Stimulated activated CD4-positive, alpha-beta T cell treated with anti-CD3 and anti-CD28 coated beads, TNF-alpha, amount 100 ng/mL, for 1 hour (primary cell): ENCODE results near the gene ADIPOR2.
"Not testable (repeated sequence)": the region's sequence is repeated elsewhere in the genome, so short reads cannot be mapped to it uniquely, and the experiment has no call there.

Experiments
- DNase-seq, 3 donors: peaks; one replicate each; pipeline ENCODE4 v3.0.0-alpha.2; 2020; ENCODE audit warnings: low read depth in 3 of 3, low spot score in 1 of 3

The ADIPOR2 gene

GRCh38 chr12:1663440-1664132 lies 27.3 kb upstream of the ADIPOR2 start:
- no peak for DNase-seq

GRCh38 chr12:1665366-1665765 lies 25.5 kb upstream of the ADIPOR2 start:
- no peak for DNase-seq

DNA sequence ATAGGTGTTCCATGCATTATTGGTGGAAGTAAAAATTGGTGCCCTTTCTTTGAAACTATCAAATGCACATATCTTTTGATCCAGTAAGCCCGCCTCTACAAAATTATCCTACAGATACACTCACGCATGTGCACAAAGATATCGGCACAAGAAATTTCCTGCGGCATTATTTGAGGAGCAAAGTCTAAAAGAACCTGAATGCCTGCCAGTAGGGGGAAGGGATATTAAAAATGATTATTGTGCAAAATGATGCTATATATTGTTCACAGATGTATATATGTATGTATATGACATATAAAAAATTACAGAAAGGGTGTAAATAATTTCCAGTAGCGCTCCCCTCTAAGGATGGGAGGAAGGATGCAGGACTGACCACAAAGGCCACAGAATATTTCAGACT lies 24.7 kb upstream of the ADIPOR2 start:
- DNase-seq, result no peak

DNA sequence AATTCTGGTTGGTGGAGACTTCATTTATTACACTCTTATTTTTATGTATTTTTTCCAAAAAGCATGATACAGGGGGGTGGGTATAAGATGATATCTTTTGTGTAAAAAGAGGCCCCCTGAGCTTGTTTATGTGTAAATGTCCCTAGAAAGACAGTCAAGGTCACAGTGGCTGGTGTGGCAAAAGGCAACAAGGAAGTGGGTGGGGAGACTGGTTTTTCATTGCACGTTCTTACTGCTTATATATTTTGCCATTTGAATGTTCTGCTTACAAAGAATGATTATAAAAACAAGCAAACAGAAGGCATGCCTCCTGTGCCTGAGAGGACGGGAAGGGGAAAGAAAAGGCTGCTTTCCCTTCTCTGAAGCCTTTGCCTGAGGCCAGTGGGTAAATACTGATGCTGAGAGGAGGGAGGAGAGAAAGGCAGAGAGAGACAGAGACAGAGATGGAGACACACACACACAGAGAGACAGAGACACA lies 24.1 kb upstream of the ADIPOR2 start:
- DNase-seq, result no peak

DNA sequence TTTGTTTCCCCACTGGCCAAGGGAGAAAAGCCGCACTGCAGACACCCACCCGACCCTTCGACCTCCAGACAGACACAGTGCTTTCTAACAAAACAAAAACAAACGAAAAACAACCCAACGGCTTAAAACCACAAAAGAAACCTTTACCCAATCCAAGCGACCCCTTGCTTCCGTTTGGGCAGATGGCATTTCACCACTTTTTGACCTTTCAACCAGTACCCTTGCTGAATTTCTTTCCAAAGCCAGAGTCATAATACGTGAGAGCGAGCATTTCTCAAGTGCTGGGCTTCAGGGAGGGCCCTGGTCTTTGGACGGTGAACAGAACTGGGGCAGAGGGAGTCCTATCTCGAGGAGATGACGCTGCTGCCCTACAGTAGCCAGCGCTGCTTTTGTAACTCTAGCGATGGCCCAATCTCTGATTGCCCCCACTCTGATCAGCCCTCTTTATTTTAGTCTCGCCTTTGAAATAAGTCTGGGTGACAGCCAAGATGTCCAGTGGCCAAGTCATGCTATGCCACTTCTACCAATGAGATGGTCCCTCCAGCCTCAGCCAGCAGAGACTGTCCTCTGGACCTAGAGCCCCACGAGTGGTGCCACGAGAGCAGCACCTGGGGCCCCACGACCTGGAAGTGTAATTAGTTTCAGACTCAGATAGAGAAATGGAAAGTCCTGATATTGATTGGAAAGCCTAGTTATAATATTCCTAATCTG lies 21.9 kb upstream of the ADIPOR2 start:
- no peak for DNase-seq

- no peak for DNase-seq
Measured at GRCh38 chr12:1670358-1671268, 20.3 kb upstream of the ADIPOR2 start.

GRCh38 chr12:1676043-1676442 lies 14.8 kb upstream of the ADIPOR2 start:
- no peak for DNase-seq

GRCh38 chr12:1680804-1681492 lies 9.9 kb upstream of the ADIPOR2 start:
- DNase-seq, result no peak

GRCh38 chr12:1681493-1681807 lies 9.4 kb upstream of the ADIPOR2 start:
- DNase-seq, result no peak

DNA sequence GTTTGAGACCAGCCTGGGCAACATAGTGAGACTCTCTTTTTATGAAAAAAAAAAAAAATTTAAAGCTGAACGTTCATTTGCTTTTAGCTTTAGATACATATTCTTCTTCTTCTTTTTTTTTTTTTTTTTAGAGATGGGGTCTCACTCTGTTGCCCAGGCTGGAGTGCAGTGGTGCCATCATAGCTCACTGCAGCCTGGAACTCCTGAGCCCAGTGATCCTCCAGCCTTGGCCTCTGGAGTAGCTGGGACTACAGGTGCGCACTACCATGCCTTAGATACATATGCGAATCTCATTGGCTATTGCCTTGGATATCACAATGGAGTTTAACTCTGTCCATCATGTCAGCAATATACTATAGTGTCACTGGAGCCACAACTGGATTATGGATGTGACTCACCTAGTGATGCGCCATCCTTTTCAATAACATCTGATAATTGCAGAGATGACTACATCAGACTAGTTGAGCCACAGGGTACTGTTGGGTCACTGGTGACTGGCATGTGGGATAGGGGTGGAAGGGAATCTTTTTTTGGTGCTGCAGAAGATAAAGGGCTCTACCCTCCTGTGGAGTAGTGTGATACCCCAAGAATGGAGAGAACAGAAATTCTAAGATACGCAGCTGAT lies 2.7 kb upstream of the ADIPOR2 start:
- no peak for DNase-seq

- DNase-seq, result no peak
Measured at GRCh38 chr12:1691123-1692007, 495 bp downstream of the ADIPOR2 start.

- no peak for DNase-seq
Measured at GRCh38 chr12:1692226-1692625, 1.4 kb downstream of the ADIPOR2 start.

GRCh38 chr12:1692895-1693610 lies 2.2 kb downstream of the ADIPOR2 start:
- DNase-seq, result no peak

GRCh38 chr12:1695097-1695496 lies 4.2 kb downstream of the ADIPOR2 start:
- DNase-seq, result not testable (repeated sequence)

- DNase-seq, result no peak
Measured at GRCh38 chr12:1695886-1696670, 5.2 kb downstream of the ADIPOR2 start.

- DNase-seq, result no peak
Measured at GRCh38 chr12:1696800-1697199, 5.9 kb downstream of the ADIPOR2 start.

GRCh38 chr12:1697271-1697670 lies 6.4 kb downstream of the ADIPOR2 start:
- no peak for DNase-seq

GRCh38 chr12:1698720-1699119 lies 7.8 kb downstream of the ADIPOR2 start:
- no peak for DNase-seq
